DND-41 (cell line): Measurements from ENCODE around the gene SIPA1L3.

Experiments
- CTCF ChIP-seq: IDR thresholded peaks from 2 replicates; pipeline ENCODE4 v1.5.1; 2012; ENCODE audit warnings: borderline replicate concordance, low read length, moderate library complexity, mild to moderate bottlenecking; ENCODE audit not compliant: poor library complexity, severe bottlenecking; ENCODE audit errors: extremely low read depth
- EZH2 ChIP-seq: IDR thresholded peaks from 3 replicates; pipeline ENCODE4 v1.6.1; 2012; ENCODE audit warnings: borderline replicate concordance, low read depth, mild to moderate bottlenecking, moderate library complexity, low read length, inconsistent platforms; ENCODE audit not compliant: severe bottlenecking

GRCh38 chr19:38162632-38163031, 255.6 kb downstream of the SIPA1L3 start:
- TF ChIP-seq CTCF (no peak), EZH2 (no peak)
